ENCODE results near the gene CAMK2B. TPM values are rescaled to one million over a fixed set of nuclear protein-coding genes. Genes with fewer than 3 reads are reported as not detected.

CAMK2B gene
- total RNA-seq, 1 experiment from 2014 or later = 0.13 TPM

DNA sequence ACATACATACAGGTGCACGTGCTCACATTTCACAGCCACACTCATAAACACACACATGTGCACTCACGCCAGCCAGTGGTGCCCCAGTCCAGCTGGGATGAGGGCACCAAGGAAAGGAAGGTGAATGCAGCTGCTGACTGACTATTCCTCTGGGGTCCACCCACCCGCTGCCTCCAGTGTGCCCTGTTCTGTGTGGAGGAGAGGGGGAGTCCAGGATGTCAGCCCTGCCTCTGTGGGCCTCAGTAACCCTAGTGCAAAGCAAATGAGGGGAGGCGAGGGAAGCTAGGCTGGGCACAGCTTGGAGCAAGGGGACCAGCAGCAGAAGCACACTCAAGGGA, 67.0 kb downstream of the CAMK2B start:
- no peak for TF ChIP-seq CTCF (conservative IDR thresholded peaks at IDR 0.05; ENCODE audit: low read depth, low read length)
- TF ChIP-seq EZH2 (IDR thresholded peaks at IDR 0.05; ENCODE audit: borderline replicate concordance, low read depth, low read length, poor library complexity, severe bottlenecking) = no peak
- Histone ChIP-seq H3K27ac (ENCODE audit: low read depth, low read length, poor library complexity, severe bottlenecking) (no peak overlapping the region), H3K27me3 (replicated peaks; ENCODE audit: insufficient read depth, low read depth, low read length, poor library complexity) (no peaks in the 10 kb centered on the region), H3K4me3 (ENCODE audit: low read depth, low read length, poor library complexity, severe bottlenecking) (no peak overlapping the region), H3K4me1 (ENCODE audit: insufficient read depth, low read length, poor library complexity, severe bottlenecking) (peaks cover 13% of the 10 kb centered on the region), H3K36me3 (ENCODE audit: insufficient read depth, low read length, poor library complexity, severe bottlenecking) (no peaks in the 10 kb centered on the region), H3K9me3 (ENCODE audit: low read depth, low read length, poor library complexity, severe bottlenecking) (no peaks in the 10 kb centered on the region)
- intact Hi-C loops (cut with micrococcal nuclease; ENCODE audit: unreplicated experiment) = no loop called here
- no peak for DNase-seq (ENCODE audit: low spot score)
- ChIA-PET POLR2A (ENCODE audit: low non-redundant PET) (no interaction called here), CTCF (interaction anchor here (0.6 kb wide), 1 partner anchor 316 kb away, joined by 4 read pairs; no protein-coding TSS in a partner anchor)
- no TSS peak for BruUV-seq (replicated peaks)

GRCh38 chr7:44257618-44258422, 67.6 kb downstream of the CAMK2B start:
- intact Hi-C loops (cut with micrococcal nuclease; ENCODE audit: unreplicated experiment) = no loop called here
- H3K36me3 ChIP-seq (ENCODE audit: insufficient read depth, low read length, poor library complexity, severe bottlenecking) = no peaks in the 10 kb centered on the region
- no TSS peak for BruUV-seq (replicated peaks)
- ChIA-PET POLR2A (ENCODE audit: low non-redundant PET) (no interaction called here), CTCF (interaction anchor here (0.6 kb wide), 1 partner anchor 316 kb away, joined by 4 read pairs; no protein-coding TSS in a partner anchor)
- H3K4me3 ChIP-seq (ENCODE audit: low read depth, low read length, poor library complexity, severe bottlenecking) = no peak overlapping the region
- no peaks in the 10 kb centered on the region for H3K27me3 ChIP-seq (replicated peaks; ENCODE audit: insufficient read depth, low read depth, low read length, poor library complexity)
- TF ChIP-seq CTCF (conservative IDR thresholded peaks at IDR 0.05; ENCODE audit: low read depth, low read length) (no peak), EZH2 (IDR thresholded peaks at IDR 0.05; ENCODE audit: borderline replicate concordance, low read depth, low read length, poor library complexity, severe bottlenecking) (no peak)
- peak; percentile 53 for DNase-seq (ENCODE audit: low spot score)
- H3K9me3 ChIP-seq (ENCODE audit: low read depth, low read length, poor library complexity, severe bottlenecking) = no peaks in the 10 kb centered on the region
- peaks cover 13% of the 10 kb centered on the region for H3K4me1 ChIP-seq (ENCODE audit: insufficient read depth, low read length, poor library complexity, severe bottlenecking)
- peak overlapping the region; percentile 43 for H3K27ac ChIP-seq (ENCODE audit: low read depth, low read length, poor library complexity, severe bottlenecking)

- H3K9me3 ChIP-seq (ENCODE audit: low read depth, low read length, poor library complexity, severe bottlenecking) = no peaks in the 10 kb centered on the region
- no peaks in the 10 kb centered on the region for H3K27me3 ChIP-seq (replicated peaks; ENCODE audit: insufficient read depth, low read depth, low read length, poor library complexity)
- H3K27ac ChIP-seq (ENCODE audit: low read depth, low read length, poor library complexity, severe bottlenecking) = peak overlapping the region; percentile 43
- no peak for DNase-seq (ENCODE audit: low spot score)
- CTCF ChIA-PET = no interaction called here
- TF ChIP-seq EZH2 (IDR thresholded peaks at IDR 0.05; ENCODE audit: borderline replicate concordance, low read depth, low read length, poor library complexity, severe bottlenecking) = no peak
- TF ChIP-seq CTCF (conservative IDR thresholded peaks at IDR 0.05; ENCODE audit: low read depth, low read length) = no peak
- H3K36me3 ChIP-seq (ENCODE audit: insufficient read depth, low read length, poor library complexity, severe bottlenecking) = no peaks in the 10 kb centered on the region
- POLR2A ChIA-PET (ENCODE audit: low non-redundant PET) = no interaction called here
- H3K4me3 ChIP-seq (ENCODE audit: low read depth, low read length, poor library complexity, severe bottlenecking) = no peak overlapping the region
- H3K4me1 ChIP-seq (ENCODE audit: insufficient read depth, low read length, poor library complexity, severe bottlenecking) = peaks cover 13% of the 10 kb centered on the region
- intact Hi-C loops (cut with micrococcal nuclease; ENCODE audit: unreplicated experiment) = no loop called here
- no TSS peak for BruUV-seq (replicated peaks)
These were observed 68.2 kb downstream of the CAMK2B start for GRCh38 chr7:44257213-44257612.
